ENCODE measurements around the gene ASPDH.

The ASPDH gene

DNA sequence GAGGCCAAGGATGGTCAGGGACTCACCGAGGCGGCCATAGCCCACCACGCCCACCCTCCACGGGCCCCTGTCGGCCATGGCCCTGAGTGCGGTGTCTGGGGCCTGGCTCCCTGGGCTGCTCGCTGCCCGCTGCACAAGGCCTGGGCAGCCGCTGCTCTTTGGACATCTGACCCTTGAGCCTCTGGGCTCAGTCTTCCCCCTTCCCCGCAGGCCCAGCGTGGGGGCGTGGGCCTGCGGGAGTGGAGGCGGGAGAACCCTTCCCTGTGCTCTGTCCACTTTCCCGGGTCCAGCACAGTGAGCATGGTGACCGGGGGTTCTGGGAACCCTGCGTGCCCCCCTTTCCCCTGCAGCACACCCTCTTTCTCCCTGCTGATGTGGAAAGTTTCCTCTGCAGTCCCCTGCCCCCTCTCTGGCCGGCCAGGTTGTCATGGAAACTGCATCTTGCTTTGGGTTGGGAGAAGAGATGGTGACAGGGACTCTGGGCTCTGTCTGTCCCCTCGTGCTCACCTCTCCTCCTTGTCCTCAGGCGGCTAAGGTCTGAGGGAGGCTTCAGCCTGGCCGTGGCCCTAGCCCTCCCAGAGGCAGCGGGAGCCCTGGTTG is at the start of gene ASPDH:
Gene ASPDH, minus strand, starts transcription at position 168 of the 600 bp plus-strand sequence. Its CDS starts 90 bp downstream, at position 78.
- in situ Hi-C loops (cut with HindIII; ENCODE audit: low pct_ligation_motif_present, low sequenced_read_pairs), result no loop called here
- DNase-seq, result no peak
- Histone ChIP-seq H3K4me3 (ENCODE audit: low read depth, low read length) (no peak within 1 kb of the TSS), H3K36me3 (replicated peaks) (no peaks in the 10 kb centered on the region), H3K27me3 (replicated peaks) (no peaks in the 10 kb centered on the region), H3K27ac (no peak within 1 kb of the TSS)
- TF ChIP-seq, protein P1, sequence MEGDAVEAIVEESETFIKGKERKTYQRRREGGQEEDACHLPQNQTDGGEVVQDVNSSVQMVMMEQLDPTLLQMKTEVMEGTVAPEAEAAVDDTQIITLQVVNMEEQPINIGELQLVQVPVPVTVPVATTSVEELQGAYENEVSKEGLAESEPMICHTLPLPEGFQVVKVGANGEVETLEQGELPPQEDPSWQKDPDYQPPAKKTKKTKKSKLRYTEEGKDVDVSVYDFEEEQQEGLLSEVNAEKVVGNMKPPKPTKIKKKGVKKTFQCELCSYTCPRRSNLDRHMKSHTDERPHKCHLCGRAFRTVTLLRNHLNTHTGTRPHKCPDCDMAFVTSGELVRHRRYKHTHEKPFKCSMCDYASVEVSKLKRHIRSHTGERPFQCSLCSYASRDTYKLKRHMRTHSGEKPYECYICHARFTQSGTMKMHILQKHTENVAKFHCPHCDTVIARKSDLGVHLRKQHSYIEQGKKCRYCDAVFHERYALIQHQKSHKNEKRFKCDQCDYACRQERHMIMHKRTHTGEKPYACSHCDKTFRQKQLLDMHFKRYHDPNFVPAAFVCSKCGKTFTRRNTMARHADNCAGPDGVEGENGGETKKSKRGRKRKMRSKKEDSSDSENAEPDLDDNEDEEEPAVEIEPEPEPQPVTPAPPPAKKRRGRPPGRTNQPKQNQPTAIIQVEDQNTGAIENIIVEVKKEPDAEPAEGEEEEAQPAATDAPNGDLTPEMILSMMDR (IDR thresholded peaks at IDR 0.05; ENCODE audit: low read depth, low read length, missing control alignments), result no peak

DNA sequence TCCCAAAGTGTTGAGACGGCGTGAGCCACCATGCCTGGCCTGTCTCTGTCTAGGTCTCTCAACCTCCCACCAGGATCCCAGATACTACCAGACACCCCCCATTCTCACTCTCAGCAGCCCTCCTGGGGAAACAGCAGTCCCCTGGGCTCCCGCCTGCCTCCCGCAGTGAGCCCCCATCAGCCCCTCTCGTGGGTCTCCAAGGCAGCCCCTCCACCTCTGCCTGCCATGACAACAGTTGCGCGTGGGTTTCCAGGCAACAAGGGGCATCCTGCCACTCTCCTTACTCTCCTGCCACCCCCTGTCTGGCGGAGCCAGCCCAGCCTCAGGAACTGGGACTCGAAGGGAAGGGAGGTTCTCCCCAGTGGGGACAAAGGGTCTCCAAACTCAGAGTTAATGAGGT is 49.3 kb upstream of the ASPDH start:
- TF ChIP-seq, protein P1 (IDR thresholded peaks at IDR 0.05; ENCODE audit: low read depth, low read length, missing control alignments), result no peak
- no peak for DNase-seq
- Histone ChIP-seq H3K27ac (no peak overlapping the region), H3K36me3 (replicated peaks) (no peaks in the 10 kb centered on the region), H3K4me3 (ENCODE audit: low read depth, low read length) (no peak overlapping the region), H3K27me3 (replicated peaks) (peaks cover 16% of the 10 kb centered on the region)
- in situ Hi-C loops (cut with HindIII; ENCODE audit: low pct_ligation_motif_present, low sequenced_read_pairs), result no loop called here

DNA sequence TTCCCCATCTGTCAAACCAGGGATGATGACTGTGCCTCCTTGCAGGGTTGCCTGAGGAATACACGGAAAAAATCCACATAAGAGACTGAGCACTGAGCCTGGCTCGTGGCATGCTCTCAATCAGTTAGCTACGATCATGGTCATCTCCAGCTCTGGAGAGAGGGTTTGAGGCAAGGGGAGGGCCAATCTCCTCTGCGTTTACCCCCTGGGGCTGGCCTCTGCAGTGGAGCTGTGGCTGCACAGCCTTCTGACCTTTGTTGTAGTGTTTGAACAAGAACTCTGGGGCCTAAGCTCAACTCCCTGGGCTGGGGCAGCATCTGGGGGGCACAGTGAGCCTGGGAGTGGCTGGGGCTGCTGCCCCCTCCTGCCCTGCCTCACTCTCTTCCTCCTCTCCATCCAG is 48.6 kb upstream of the ASPDH start:
- DNase-seq, result no peak
- Histone ChIP-seq H3K27me3 (replicated peaks) (peaks cover 16% of the 10 kb centered on the region), H3K36me3 (replicated peaks) (no peaks in the 10 kb centered on the region), H3K27ac (no peak overlapping the region), H3K4me3 (ENCODE audit: low read depth, low read length) (no peak overlapping the region)
- TF ChIP-seq, protein P1 (IDR thresholded peaks at IDR 0.05; ENCODE audit: low read depth, low read length, missing control alignments), result no peak
- in situ Hi-C loops (cut with HindIII; ENCODE audit: low pct_ligation_motif_present, low sequenced_read_pairs), result no loop called here

DNA sequence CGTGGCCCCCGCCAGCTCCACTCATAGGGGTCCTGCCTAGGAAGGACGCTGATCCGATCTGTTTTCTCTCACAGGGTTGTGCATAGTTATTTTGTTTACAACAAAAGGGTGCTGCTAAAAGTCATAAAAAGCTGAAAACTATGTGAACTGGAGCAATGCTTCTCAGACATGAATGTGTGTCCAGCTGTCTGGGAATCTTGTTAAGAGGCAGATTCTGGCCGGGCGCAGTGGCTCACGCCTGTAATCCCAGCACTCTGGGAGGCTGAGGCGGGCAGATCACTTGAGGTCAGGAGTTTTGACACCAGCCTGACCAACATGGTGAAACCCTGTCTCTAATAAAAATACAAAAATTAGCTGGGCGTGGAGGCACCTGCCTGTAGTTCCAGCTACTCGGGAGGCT is 45.9 kb upstream of the ASPDH start:
- H3K27ac ChIP-seq, result no peak overlapping the region
- in situ Hi-C loops (cut with HindIII; ENCODE audit: low pct_ligation_motif_present, low sequenced_read_pairs), result no loop called here
- H3K36me3 ChIP-seq (replicated peaks), result no peaks in the 10 kb centered on the region
- TF ChIP-seq, protein P1 (IDR thresholded peaks at IDR 0.05; ENCODE audit: low read depth, low read length, missing control alignments), result no peak
- peaks cover 6% of the 10 kb centered on the region for H3K27me3 ChIP-seq (replicated peaks)
- DNase-seq, result no peak
- no peak overlapping the region for H3K4me3 ChIP-seq (ENCODE audit: low read depth, low read length)

DNA sequence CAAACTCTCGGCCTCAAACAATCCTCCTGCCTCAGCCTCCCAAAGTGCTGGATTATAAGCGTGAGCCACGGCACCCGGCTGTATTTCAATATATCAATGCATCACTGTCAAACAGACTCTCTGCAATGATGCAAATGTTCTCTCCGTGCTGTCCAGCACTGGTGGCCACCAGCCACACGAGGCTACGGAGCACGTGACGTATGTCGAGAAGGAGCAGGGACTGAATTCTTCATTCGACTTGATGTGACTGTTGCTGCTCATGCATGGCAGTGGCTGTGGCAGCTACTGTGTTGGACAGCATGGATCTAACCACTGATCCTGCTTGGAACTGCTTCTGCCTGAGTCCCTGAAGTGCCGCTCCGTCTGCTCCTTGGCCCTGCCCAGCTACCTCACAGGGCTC is 44.7 kb upstream of the ASPDH start:
- Histone ChIP-seq H3K27ac (no peak overlapping the region), H3K36me3 (replicated peaks) (no peaks in the 10 kb centered on the region), H3K27me3 (replicated peaks) (peaks cover 6% of the 10 kb centered on the region), H3K4me3 (ENCODE audit: low read depth, low read length) (no peak overlapping the region)
- in situ Hi-C loops (cut with HindIII; ENCODE audit: low pct_ligation_motif_present, low sequenced_read_pairs), result no loop called here
- TF ChIP-seq, protein P1 (IDR thresholded peaks at IDR 0.05; ENCODE audit: low read depth, low read length, missing control alignments), result no peak
- DNase-seq, result no peak

DNA sequence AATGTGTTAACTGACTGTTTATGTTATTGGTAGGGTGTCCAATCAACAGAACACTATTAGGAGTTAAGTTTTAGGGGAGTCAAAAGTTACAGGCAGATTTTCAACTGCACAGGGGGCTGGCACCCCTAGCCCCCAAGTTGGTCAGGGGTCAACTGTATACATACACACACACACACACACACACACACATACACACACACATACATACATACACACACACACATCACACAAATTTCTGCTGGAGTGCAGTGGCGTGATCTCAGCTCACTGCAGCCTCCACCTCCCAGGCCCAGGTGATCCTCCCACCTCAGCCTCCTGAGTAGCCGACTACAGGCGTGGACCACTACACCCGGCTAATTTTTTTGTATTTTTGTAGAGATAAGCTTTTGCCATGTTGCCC is 44.3 kb upstream of the ASPDH start:
- TF ChIP-seq, protein P1 (IDR thresholded peaks at IDR 0.05; ENCODE audit: low read depth, low read length, missing control alignments), result no peak
- no peak overlapping the region for H3K27ac ChIP-seq
- peaks cover 8% of the 10 kb centered on the region for H3K27me3 ChIP-seq (replicated peaks)
- H3K36me3 ChIP-seq (replicated peaks), result no peaks in the 10 kb centered on the region
- no peak for DNase-seq
- in situ Hi-C loops (cut with HindIII; ENCODE audit: low pct_ligation_motif_present, low sequenced_read_pairs), result no loop called here
- no peak overlapping the region for H3K4me3 ChIP-seq (ENCODE audit: low read depth, low read length)

Measured in brain microvascular endothelial cell (primary cell).